Tibial artery (tissue), 4 donors: ENCODE results near the gene TOMM40.
A peak's percentile ranks its signal among the peaks of the same experiment; 100 is the strongest.

Source experiments
- DNase-seq, 2 donors: peaks; one replicate each; pipeline ENCODE4 v3.0.0-alpha.2; 2019
- H3K27ac ChIP-seq, 2 donors: fragments of 200-600 bp; sonication (generic) in 1 of 2; 1 replicate in 1 of 2; 2 replicates in 1 of 2; pipeline ENCODE4 v1.5.1; 2018 to 2019; ENCODE audit warnings: mild to moderate bottlenecking in 1 of 2
- H3K27me3 ChIP-seq, 2 donors: fragments of 200-600 bp; sonication (generic) in 1 of 2; one replicate each; pipeline versions ENCODE4 v1.5.1 to v1.6.0; 2016 to 2019
- H3K36me3 ChIP-seq, 3 donors: fragments of 200-600 bp; sonication (generic) in 2 of 3; one replicate each; pipeline ENCODE4 v1.5.1; 2016 to 2019; ENCODE audit warnings: mild to moderate bottlenecking in 2 of 3
- H3K4me1 ChIP-seq, 4 donors: fragments of 200-600 bp; sonication (generic) in 2 of 4; 1 replicate in 3 of 4; 2 replicates in 1 of 4; pipeline ENCODE4 v1.5.1; 2016 to 2019
- H3K4me3 ChIP-seq, 2 donors: fragments of 200-600 bp; sonication (generic) in 1 of 2; 1 replicate in 1 of 2; 2 replicates in 1 of 2; pipeline ENCODE4 v1.5.1; 2018 to 2019; ENCODE audit warnings: mild to moderate bottlenecking in 2 of 2
- H3K9me3 ChIP-seq, 3 donors: fragments of 200-600 bp; sonication (generic) in 1 of 3; one replicate each; pipeline ENCODE4 v1.5.1; 2016 to 2019
- CTCF ChIP-seq, 2 experiments: fragments of 200-600 bp in 1 of 2; fragments of 450-650 bp in 1 of 2; IDR thresholded peaks; one replicate each; pipeline ENCODE4 v1.5.1; 2017 to 2019; ENCODE audit warnings: antibody characterized with exemption in 2 of 2, mild to moderate bottlenecking in 1 of 2, moderate library complexity in 1 of 2
- intact Hi-C: fragments of 100-400 bp; cut with DNase I; formaldehyde crosslinking; loops from one replicate; pipeline ENCODE4 v1.15.0; 2023; ENCODE audit warnings: low total_unique reads

The TOMM40 gene

GRCh38 chr19:44847144-44848035 lies 43.7 kb upstream of the TOMM40 start:
- intact Hi-C loops: no loop called here
- H3K4me3 ChIP-seq: peak overlapping the region; percentile 90 to 94
- peak overlapping the region; percentile 91 to 93 for H3K27ac ChIP-seq
- peaks cover 0 to 9% (median 0%) of the 10 kb centered on the region in 3 donors for H3K36me3 ChIP-seq
- peak; percentile 80 to 89 for DNase-seq
- peaks cover 0 to 52% (median 33%) of the 10 kb centered on the region in 4 donors for H3K4me1 ChIP-seq
- TF ChIP-seq CTCF (IDR thresholded peaks at IDR 0.05): no peak
- H3K9me3 ChIP-seq: no peaks in the 10 kb centered on the region
- no peaks in the 10 kb centered on the region for H3K27me3 ChIP-seq

- intact Hi-C loops: no loop called here
- H3K9me3 ChIP-seq: no peaks in the 10 kb centered on the region
- H3K27me3 ChIP-seq: no peaks in the 10 kb centered on the region
- H3K36me3 ChIP-seq: peaks cover 0 to 13% (median 0%) of the 10 kb centered on the region in 3 donors
- H3K4me1 ChIP-seq: peaks cover 0 to 52% (median 33%) of the 10 kb centered on the region in 4 donors
- peak in 1 of 2 donors; percentile 33 for DNase-seq
- peak overlapping the region; percentile 91 to 93 for H3K27ac ChIP-seq
- peak overlapping the region; percentile 90 to 94 for H3K4me3 ChIP-seq
- TF ChIP-seq CTCF (IDR thresholded peaks at IDR 0.05): no peak
Observed at GRCh38 chr19:44848036-44848811, 42.8 kb upstream of the TOMM40 start.

DNA sequence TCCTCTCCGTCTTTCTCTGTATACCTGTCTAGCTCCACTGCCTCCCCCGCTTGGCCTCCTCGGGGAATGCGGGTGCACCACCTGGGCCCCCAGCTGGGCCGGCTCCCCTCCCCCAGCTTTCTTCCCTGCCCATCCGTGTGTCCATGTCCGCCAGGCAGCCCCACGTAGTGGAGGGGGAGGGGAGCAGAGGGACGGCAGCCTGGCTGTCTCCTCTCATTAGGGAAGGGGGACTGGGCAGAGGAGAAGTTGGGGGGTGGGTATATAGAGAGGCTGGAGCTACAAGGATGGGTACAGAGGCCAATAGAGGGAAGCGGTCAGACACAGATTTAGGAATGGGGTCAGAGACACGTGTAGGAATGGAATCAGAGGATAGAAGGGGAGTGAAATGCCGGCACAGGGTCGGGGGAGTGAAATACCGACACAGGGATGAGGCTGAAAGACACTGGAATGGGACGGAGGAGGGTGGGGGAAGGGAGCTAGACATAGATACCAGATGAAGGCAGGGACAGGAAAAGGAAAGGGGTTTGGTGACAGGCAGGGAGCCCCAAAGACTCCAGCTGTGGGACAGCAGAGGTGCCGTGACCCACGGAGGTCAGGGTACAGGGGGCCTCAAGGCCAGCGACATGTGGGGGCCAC lies 42.1 kb upstream of the TOMM40 start:
- Histone ChIP-seq H3K4me1 (peaks cover 0 to 52% (median 33%) of the 10 kb centered on the region in 4 donors), H3K27ac (peak overlapping the region; percentile 91 to 93), H3K36me3 (peaks cover 0 to 16% (median 0%) of the 10 kb centered on the region in 3 donors), H3K9me3 (no peaks in the 10 kb centered on the region), H3K4me3 (peak overlapping the region; percentile 90 to 94), H3K27me3 (no peaks in the 10 kb centered on the region)
- DNase-seq: no peak
- intact Hi-C loops: no loop called here
- TF ChIP-seq CTCF (IDR thresholded peaks at IDR 0.05): no peak

- no peak for TF ChIP-seq CTCF (IDR thresholded peaks at IDR 0.05)
- Histone ChIP-seq H3K27me3 (no peaks in the 10 kb centered on the region), H3K4me1 (peaks cover 0 to 39% (median 22%) of the 10 kb centered on the region in 4 donors), H3K27ac (no peak overlapping the region), H3K4me3 (no peak overlapping the region), H3K9me3 (no peaks in the 10 kb centered on the region), H3K36me3 (peaks cover 0 to 16% (median 0%) of the 10 kb centered on the region in 3 donors)
- no peak for DNase-seq
- intact Hi-C loops: no loop called here
Observed at GRCh38 chr19:44850641-44851109, 40.4 kb upstream of the TOMM40 start.

- H3K27me3 ChIP-seq: no peaks in the 10 kb centered on the region
- H3K4me1 ChIP-seq: peaks cover 0 to 45% (median 24%) of the 10 kb centered on the region in 4 donors
- TF ChIP-seq CTCF (IDR thresholded peaks at IDR 0.05): no peak
- intact Hi-C loops: no loop called here
- no peak overlapping the region for H3K4me3 ChIP-seq
- H3K9me3 ChIP-seq: no peaks in the 10 kb centered on the region
- H3K27ac ChIP-seq: no peak overlapping the region
- H3K36me3 ChIP-seq: peaks cover 0 to 16% (median 0%) of the 10 kb centered on the region in 3 donors
- DNase-seq: no peak
Observed at GRCh38 chr19:44851427-44851826, 39.6 kb upstream of the TOMM40 start.
